ENCODE data around the gene ERLIN1. TPM values are rescaled to one million over a fixed set of nuclear protein-coding genes. Genes with fewer than 3 reads are reported as not detected.
A peak's percentile ranks its signal among the peaks of the same experiment; 100 is the strongest.

Gene ERLIN1
- polyA plus RNA-seq (2013, experiment 1 of 2) = 26.9 TPM
- polyA plus RNA-seq (2013, experiment 2 of 2) = 25.3 TPM

DNA sequence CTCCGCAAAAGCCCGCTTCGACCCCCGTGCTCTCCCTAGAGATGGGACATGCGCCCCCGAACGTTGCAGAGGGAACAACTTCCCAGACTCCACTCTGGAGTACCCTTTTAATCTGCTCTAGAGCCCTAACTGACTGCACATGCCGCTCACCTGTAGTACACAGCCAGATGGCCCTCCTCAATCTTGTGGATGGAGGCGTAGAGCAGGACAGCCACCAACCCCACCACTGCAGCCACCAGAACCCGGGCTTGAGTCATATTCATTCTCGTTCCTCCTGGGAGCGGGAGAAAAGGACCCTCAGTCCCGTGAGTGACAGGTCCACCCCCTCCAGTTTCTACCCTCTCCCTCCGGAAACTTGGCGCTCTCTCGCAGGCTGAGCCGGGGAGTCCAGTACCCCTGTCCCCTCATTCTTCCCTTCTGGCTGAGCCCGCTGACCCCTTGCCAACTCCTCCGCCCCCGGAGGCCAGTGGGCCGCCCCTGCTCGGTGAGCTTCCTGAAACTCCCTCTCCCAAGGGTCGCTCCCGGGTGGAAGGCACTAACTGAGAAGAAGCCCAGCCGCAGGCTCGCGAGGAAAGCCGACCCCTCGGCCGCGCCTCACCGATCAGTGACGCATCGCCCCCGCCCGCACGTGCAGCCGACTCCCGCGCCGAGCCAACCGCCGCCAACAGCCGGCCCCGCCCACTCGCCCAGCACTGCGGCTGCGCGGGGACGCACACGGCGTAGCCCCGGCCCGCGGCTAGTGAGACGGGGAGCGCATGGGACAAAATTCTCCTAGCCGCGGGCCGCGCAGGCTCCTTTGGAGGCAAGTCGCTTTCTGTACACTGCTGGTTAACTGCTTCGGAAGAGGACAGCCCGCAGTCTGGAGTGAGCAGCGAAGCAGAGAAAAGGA lies at the start of gene ERLIN1:
Gene ERLIN1 (minus strand): TSS at position 666 of the 889 bp plus-strand sequence. CDS start 403 bp downstream, at position 263.
- Histone ChIP-seq H3K27me3 (ENCODE audit: insufficient read depth, low read length, poor library complexity) (no peaks in the 10 kb centered on the region), H3K4ac (ENCODE audit: low read depth, low read length) (no peak within 1 kb of the TSS), H3K4me3 (ENCODE audit: low read length) (peak within 1 kb of the TSS; percentile 91), H3K4me2 (ENCODE audit: low read length) (peak within 1 kb of the TSS; percentile 96), H2BK5ac (ENCODE audit: low read length) (peak within 1 kb of the TSS; percentile 73), H3K79me1 (ENCODE audit: low read length) (peaks cover 3% of the 10 kb centered on the region), H3K56ac (ENCODE audit: low read length) (peak within 1 kb of the TSS; percentile 97), H2BK120ac (ENCODE audit: low read depth, low read length) (no peak within 1 kb of the TSS), H3K9ac (ENCODE audit: low read length) (peak within 1 kb of the TSS; percentile 97), H3K79me2 (ENCODE audit: control insufficient read depth, insufficient read depth, low read length) (peaks cover 3% of the 10 kb centered on the region), H2BK15ac (replicated peaks; ENCODE audit: low read depth) (no peak within 1 kb of the TSS), H3K23ac (ENCODE audit: low read length) (peak within 1 kb of the TSS; percentile 56), H3K27ac (ENCODE audit: low read depth, low read length) (peak within 1 kb of the TSS; percentile 68), H4K5ac (ENCODE audit: low read length) (peak within 1 kb of the TSS; percentile 92), H2AK5ac (ENCODE audit: low read length) (no peak within 1 kb of the TSS), H3K4me1 (ENCODE audit: control insufficient read depth, low read depth, low read length) (peaks cover 2% of the 10 kb centered on the region), H4K8ac (ENCODE audit: low read depth, low read length) (no peak within 1 kb of the TSS), H3K36me3 (ENCODE audit: control insufficient read depth, insufficient read depth, low read length) (peaks cover 1% of the 10 kb centered on the region), H3K18ac (ENCODE audit: low read length) (peak within 1 kb of the TSS; percentile 33)
- no CpG with 5 or more reads among the region's 65 CpGs for WGBS (ENCODE audit: extremely low coverage, insufficient coverage, low lambda C conversion rate)
- peak; percentile 96 for DNase-seq

DNA sequence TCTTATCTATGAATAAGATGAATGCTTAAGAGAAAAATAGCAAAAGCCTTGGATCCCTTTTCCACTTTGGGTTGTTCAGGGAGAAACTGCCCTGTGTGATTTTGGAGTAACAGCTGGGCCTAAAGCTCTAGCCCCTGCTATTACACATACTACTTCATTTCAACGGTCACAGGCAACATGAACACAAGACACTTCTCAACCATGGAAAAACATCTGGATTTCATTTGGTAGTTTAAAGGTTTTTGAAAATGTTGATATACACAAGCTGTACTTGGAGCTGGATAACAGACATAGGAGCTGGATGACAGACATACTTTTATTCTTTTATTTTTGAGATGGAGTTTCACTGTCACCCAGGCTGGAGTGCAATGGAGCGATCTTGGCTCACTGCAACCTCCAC lies 46.3 kb upstream of the ERLIN1 start:
- Histone ChIP-seq H3K23ac (ENCODE audit: low read length) (no peak overlapping the region), H3K79me2 (ENCODE audit: control insufficient read depth, insufficient read depth, low read length) (peaks cover 15% of the 10 kb centered on the region), H4K8ac (ENCODE audit: low read depth, low read length) (no peak overlapping the region), H3K56ac (ENCODE audit: low read length) (no peak overlapping the region), H4K5ac (ENCODE audit: low read length) (no peak overlapping the region), H2BK5ac (ENCODE audit: low read length) (no peak overlapping the region), H3K27me3 (ENCODE audit: insufficient read depth, low read length, poor library complexity) (no peaks in the 10 kb centered on the region), H3K79me1 (ENCODE audit: low read length) (peaks cover 6% of the 10 kb centered on the region), H3K18ac (ENCODE audit: low read length) (no peak overlapping the region), H3K4me3 (ENCODE audit: low read length) (no peak overlapping the region), H3K27ac (ENCODE audit: low read depth, low read length) (no peak overlapping the region), H2BK120ac (ENCODE audit: low read depth, low read length) (no peak overlapping the region), H2AK5ac (ENCODE audit: low read length) (no peak overlapping the region), H3K36me3 (ENCODE audit: control insufficient read depth, insufficient read depth, low read length) (no peaks in the 10 kb centered on the region), H3K4me1 (ENCODE audit: control insufficient read depth, low read depth, low read length) (no peaks in the 10 kb centered on the region), H3K9ac (ENCODE audit: low read length) (no peak overlapping the region), H2BK15ac (replicated peaks; ENCODE audit: low read depth) (no peak overlapping the region), H3K4me2 (ENCODE audit: low read length) (no peak overlapping the region), H3K4ac (ENCODE audit: low read depth, low read length) (no peak overlapping the region)
- no peak for DNase-seq
- WGBS (ENCODE audit: extremely low coverage, insufficient coverage, low lambda C conversion rate) = no CpG with 5 or more reads among the region's 2 CpGs

DNA sequence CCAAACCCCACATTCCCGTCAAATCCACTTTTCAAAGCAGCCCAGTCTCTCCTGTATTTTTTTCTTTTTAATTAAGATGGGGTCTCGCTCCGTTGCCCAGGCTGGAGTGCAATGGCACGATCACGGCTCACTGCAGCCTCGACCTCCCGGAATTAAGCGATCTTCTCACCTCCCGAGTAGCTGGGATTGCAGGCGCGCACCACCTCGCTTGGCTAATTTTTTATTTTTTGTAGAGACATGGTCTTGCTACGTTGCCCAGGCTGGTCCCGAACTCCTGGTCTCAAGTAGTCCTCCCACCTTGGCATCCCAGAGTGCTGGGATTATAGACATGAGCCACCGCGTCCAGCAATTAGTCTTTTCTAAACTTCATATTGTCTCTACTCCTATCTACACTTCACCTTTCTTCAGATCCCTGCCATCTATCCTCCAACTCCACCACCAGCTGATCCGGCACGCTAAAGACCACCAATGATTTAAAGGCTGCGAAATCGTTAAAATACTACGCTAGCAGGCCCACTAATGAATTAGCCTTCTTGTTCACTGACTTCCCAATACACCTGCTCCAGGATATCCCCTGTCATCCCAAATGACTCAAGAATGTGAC lies 44.1 kb upstream of the ERLIN1 start:
- Histone ChIP-seq H3K23ac (ENCODE audit: low read length) (no peak overlapping the region), H2BK120ac (ENCODE audit: low read depth, low read length) (no peak overlapping the region), H3K4me2 (ENCODE audit: low read length) (peak overlapping the region; percentile 55), H2BK15ac (replicated peaks; ENCODE audit: low read depth) (no peak overlapping the region), H4K8ac (ENCODE audit: low read depth, low read length) (peak overlapping the region; percentile 97), H3K18ac (ENCODE audit: low read length) (no peak overlapping the region), H3K36me3 (ENCODE audit: control insufficient read depth, insufficient read depth, low read length) (no peaks in the 10 kb centered on the region), H3K9ac (ENCODE audit: low read length) (peak overlapping the region; percentile 75), H3K4ac (ENCODE audit: low read depth, low read length) (peak overlapping the region; percentile 75), H3K4me3 (ENCODE audit: low read length) (peak overlapping the region; percentile 26), H3K79me1 (ENCODE audit: low read length) (peaks cover 12% of the 10 kb centered on the region), H3K56ac (ENCODE audit: low read length) (peak overlapping the region; percentile 86), H2BK5ac (ENCODE audit: low read length) (no peak overlapping the region), H4K5ac (ENCODE audit: low read length) (no peak overlapping the region), H3K27me3 (ENCODE audit: insufficient read depth, low read length, poor library complexity) (no peaks in the 10 kb centered on the region), H3K4me1 (ENCODE audit: control insufficient read depth, low read depth, low read length) (no peaks in the 10 kb centered on the region), H2AK5ac (ENCODE audit: low read length) (no peak overlapping the region), H3K27ac (ENCODE audit: low read depth, low read length) (no peak overlapping the region), H3K79me2 (ENCODE audit: control insufficient read depth, insufficient read depth, low read length) (peaks cover 21% of the 10 kb centered on the region)
- DNase-seq = no peak
- WGBS (ENCODE audit: extremely low coverage, insufficient coverage, low lambda C conversion rate) = no CpG with 5 or more reads among the region's 21 CpGs

DNA sequence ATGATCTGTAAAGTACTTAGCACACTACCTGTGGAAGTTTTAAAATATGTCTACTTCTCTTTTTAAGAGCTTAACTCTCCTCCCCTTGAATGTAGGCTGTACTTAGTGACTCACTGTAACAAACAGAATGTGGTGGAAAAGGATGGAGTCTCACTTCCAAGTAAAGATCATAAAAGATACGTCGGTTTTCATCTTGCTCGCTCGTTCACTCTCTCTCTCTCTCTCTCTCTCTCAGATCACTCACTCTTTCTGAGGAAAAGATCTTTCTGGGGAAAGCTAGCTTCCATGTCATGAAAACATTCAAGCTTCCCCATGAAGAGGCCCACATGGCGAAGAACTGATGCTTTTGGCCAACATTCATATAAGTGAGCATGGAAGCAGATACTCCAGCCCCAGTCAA lies 38.0 kb upstream of the ERLIN1 start:
- peaks cover 9% of the 10 kb centered on the region for H3K79me1 ChIP-seq (ENCODE audit: low read length)
- no peak overlapping the region for H4K5ac ChIP-seq (ENCODE audit: low read length)
- peaks cover 16% of the 10 kb centered on the region for H3K79me2 ChIP-seq (ENCODE audit: control insufficient read depth, insufficient read depth, low read length)
- no peak overlapping the region for H4K8ac ChIP-seq (ENCODE audit: low read depth, low read length)
- DNase-seq = no peak
- no peak overlapping the region for H3K23ac ChIP-seq (ENCODE audit: low read length)
- no CpG with 5 or more reads among the region's 5 CpGs for WGBS (ENCODE audit: extremely low coverage, insufficient coverage, low lambda C conversion rate)
- no peak overlapping the region for H3K18ac ChIP-seq (ENCODE audit: low read length)
- no peak overlapping the region for H3K4ac ChIP-seq (ENCODE audit: low read depth, low read length)
- no peak overlapping the region for H3K4me3 ChIP-seq (ENCODE audit: low read length)
- no peak overlapping the region for H3K56ac ChIP-seq (ENCODE audit: low read length)
- H3K36me3 ChIP-seq (ENCODE audit: control insufficient read depth, insufficient read depth, low read length) = no peaks in the 10 kb centered on the region
- H2BK5ac ChIP-seq (ENCODE audit: low read length) = no peak overlapping the region
- H3K9ac ChIP-seq (ENCODE audit: low read length) = no peak overlapping the region
- no peaks in the 10 kb centered on the region for H3K4me1 ChIP-seq (ENCODE audit: control insufficient read depth, low read depth, low read length)
- no peak overlapping the region for H3K4me2 ChIP-seq (ENCODE audit: low read length)
- no peak overlapping the region for H2BK15ac ChIP-seq (replicated peaks; ENCODE audit: low read depth)
- no peak overlapping the region for H3K27ac ChIP-seq (ENCODE audit: low read depth, low read length)
- no peaks in the 10 kb centered on the region for H3K27me3 ChIP-seq (ENCODE audit: insufficient read depth, low read length, poor library complexity)
- H2AK5ac ChIP-seq (ENCODE audit: low read length) = no peak overlapping the region
- H2BK120ac ChIP-seq (ENCODE audit: low read depth, low read length) = no peak overlapping the region

DNA sequence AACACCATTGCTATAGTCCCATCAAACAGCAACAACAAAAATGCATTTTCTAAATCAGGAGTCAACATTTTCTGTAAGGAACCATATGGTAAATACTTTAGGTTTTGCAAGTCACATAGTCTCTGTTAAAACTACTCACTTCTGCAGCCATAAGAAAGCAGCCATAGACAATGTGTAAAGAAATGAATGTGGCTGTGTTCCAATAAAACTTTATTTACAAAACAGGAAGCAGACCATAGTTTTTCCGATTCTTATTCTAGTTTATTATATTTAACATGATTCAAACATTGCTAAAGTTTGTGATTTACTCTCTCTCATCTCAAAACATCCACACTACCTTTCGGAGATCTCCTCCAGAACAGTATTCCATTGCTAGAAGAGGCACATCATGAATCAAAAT lies 36.7 kb upstream of the ERLIN1 start:
- no peak for DNase-seq

More for the DNA sequence above, 36.7 kb upstream of the ERLIN1 start:
- H3K27ac ChIP-seq (ENCODE audit: low read depth, low read length) = no peak overlapping the region
- H3K4me2 ChIP-seq (ENCODE audit: low read length) = no peak overlapping the region
- no peak overlapping the region for H3K4ac ChIP-seq (ENCODE audit: low read depth, low read length)
- no peak overlapping the region for H3K4me3 ChIP-seq (ENCODE audit: low read length)
- H3K27me3 ChIP-seq (ENCODE audit: insufficient read depth, low read length, poor library complexity) = no peaks in the 10 kb centered on the region
- no peaks in the 10 kb centered on the region for H3K4me1 ChIP-seq (ENCODE audit: control insufficient read depth, low read depth, low read length)
- no peak overlapping the region for H4K5ac ChIP-seq (ENCODE audit: low read length)
- no peak overlapping the region for H3K56ac ChIP-seq (ENCODE audit: low read length)
- H3K18ac ChIP-seq (ENCODE audit: low read length) = no peak overlapping the region
- H2AK5ac ChIP-seq (ENCODE audit: low read length) = no peak overlapping the region
- peaks cover 5% of the 10 kb centered on the region for H3K79me1 ChIP-seq (ENCODE audit: low read length)
- H2BK5ac ChIP-seq (ENCODE audit: low read length) = no peak overlapping the region
- WGBS (ENCODE audit: extremely low coverage, insufficient coverage, low lambda C conversion rate) = no CpG with 5 or more reads among the region's 2 CpGs
- no peak overlapping the region for H2BK15ac ChIP-seq (replicated peaks; ENCODE audit: low read depth)
- no peak overlapping the region for H2BK120ac ChIP-seq (ENCODE audit: low read depth, low read length)
- no peaks in the 10 kb centered on the region for H3K36me3 ChIP-seq (ENCODE audit: control insufficient read depth, insufficient read depth, low read length)
- peaks cover 6% of the 10 kb centered on the region for H3K79me2 ChIP-seq (ENCODE audit: control insufficient read depth, insufficient read depth, low read length)
- H3K9ac ChIP-seq (ENCODE audit: low read length) = no peak overlapping the region
- H3K23ac ChIP-seq (ENCODE audit: low read length) = no peak overlapping the region
- H4K8ac ChIP-seq (ENCODE audit: low read depth, low read length) = no peak overlapping the region
